ENCODE measurements around the gene HNRNPA3.
A peak's percentile ranks its signal among the peaks of the same experiment; 100 is the strongest.

Gene HNRNPA3

DNA sequence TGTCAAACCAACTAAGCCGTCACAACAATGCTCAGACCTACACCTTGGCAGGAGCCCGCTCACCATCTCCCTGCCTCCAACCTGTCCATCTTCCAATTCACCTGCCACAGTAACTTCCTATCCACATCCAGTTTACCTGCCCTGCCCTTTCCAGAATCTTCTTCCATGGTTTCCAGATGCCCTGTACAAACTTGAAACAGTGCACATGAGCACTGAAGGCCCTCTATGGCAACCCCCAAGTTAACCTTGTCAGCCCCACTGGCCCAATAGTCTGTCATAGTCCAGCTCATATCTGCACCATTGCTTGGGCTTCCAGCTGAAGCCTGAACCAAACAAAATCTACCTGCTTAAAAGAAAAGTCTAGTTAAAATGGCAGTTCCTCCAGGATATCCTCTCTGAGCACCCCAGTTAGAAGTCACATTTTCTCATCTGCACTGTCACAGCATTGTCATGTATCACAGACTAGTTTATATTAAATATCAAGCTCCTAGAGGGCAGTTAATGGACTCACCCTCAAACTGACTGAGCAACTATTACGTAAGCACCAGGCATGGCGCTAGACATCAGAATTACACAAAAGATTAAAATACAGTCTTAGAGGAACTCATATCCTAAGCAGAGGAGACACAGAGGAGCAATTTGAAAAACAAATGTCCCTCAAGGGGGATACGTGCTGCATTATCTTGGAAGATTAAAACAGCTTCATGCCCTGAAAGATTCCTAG lies 40.4 kb downstream of the HNRNPA3 start:
- no peak for DNase-seq
- Mint-ChIP-seq H3K4me1 (peaks cover 42% of the 10 kb centered on the region), H3K4me3 (no peak overlapping the region), H3K36me3 (ENCODE audit: low read depth) (peaks cover 62% of the 10 kb centered on the region), H3K27me3 (ENCODE audit: low read depth, poor library complexity) (no peaks in the 10 kb centered on the region), H3K9me3 (peaks cover 13% of the 10 kb centered on the region), H3K27ac (peak overlapping the region; percentile 91)
- TF ChIP-seq, protein P1, sequence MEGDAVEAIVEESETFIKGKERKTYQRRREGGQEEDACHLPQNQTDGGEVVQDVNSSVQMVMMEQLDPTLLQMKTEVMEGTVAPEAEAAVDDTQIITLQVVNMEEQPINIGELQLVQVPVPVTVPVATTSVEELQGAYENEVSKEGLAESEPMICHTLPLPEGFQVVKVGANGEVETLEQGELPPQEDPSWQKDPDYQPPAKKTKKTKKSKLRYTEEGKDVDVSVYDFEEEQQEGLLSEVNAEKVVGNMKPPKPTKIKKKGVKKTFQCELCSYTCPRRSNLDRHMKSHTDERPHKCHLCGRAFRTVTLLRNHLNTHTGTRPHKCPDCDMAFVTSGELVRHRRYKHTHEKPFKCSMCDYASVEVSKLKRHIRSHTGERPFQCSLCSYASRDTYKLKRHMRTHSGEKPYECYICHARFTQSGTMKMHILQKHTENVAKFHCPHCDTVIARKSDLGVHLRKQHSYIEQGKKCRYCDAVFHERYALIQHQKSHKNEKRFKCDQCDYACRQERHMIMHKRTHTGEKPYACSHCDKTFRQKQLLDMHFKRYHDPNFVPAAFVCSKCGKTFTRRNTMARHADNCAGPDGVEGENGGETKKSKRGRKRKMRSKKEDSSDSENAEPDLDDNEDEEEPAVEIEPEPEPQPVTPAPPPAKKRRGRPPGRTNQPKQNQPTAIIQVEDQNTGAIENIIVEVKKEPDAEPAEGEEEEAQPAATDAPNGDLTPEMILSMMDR (IDR thresholded peaks at IDR 0.05) = no peak

DNA sequence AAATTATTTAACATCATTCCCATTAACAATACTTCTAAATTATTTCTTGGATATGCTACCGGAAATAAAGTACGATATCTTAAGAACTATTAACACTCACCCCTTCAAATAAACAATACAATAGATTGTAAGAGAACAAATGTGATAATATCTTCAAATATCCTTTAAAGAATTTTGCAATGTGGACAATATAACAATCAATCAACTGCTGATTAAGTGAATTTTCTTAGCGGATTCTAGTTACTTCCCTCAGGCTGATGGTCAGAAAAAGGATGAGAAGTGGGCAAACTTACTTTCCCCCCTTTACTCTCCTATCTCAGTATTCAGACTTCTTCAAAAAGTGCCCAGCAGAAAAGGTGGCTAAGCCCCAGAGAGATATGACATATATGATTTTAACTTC lies 41.1 kb downstream of the HNRNPA3 start:
- no peak overlapping the region for H3K4me3 Mint-ChIP-seq
- TF ChIP-seq, protein P1 (IDR thresholded peaks at IDR 0.05) = no peak
- no peak overlapping the region for H3K27ac Mint-ChIP-seq
- no peaks in the 10 kb centered on the region for H3K27me3 Mint-ChIP-seq (ENCODE audit: low read depth, poor library complexity)
- H3K36me3 Mint-ChIP-seq (ENCODE audit: low read depth) = peaks cover 69% of the 10 kb centered on the region
- peaks cover 20% of the 10 kb centered on the region for H3K9me3 Mint-ChIP-seq
- peaks cover 42% of the 10 kb centered on the region for H3K4me1 Mint-ChIP-seq
- DNase-seq = no peak

DNA sequence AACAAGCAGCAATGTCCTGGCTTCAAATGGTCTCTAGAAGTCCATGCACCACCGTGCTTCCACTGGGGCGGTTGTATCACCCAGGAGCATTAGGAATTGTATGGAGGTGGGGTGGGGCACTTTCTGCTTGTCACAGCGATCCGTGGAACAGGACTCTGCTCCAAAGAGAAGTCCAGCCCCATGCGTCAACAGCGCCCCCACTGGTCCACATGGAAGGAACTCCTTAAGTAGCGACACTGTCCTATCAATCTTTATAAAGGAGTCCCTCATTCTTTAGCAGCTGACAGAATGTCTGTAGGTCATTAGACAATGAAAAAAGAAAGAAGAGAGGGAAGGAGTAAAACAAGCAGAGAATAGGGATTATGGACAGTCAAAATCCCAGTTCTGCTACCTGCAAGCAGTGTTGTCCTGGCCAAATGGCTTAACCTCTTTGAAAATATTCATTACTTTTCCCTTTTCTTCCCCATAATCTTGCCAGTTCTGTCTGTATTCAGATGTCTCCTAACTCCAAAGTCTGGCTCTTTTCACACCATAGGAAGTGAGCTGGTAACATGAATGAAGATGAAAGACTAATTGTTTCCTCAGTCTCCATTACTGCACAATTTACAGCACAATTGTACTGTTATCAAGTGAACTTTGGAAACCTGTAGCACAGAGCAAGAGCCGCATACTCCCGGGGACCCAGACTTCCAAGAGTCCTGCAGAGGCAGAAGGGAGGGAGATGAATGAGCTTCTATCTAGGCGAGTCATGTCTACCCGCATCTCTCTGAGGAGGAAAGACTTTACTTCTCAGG lies 42.0 kb downstream of the HNRNPA3 start:
- no peaks in the 10 kb centered on the region for H3K27me3 Mint-ChIP-seq (ENCODE audit: low read depth, poor library complexity)
- no peak overlapping the region for H3K4me3 Mint-ChIP-seq
- H3K27ac Mint-ChIP-seq = no peak overlapping the region
- TF ChIP-seq, protein P1 (IDR thresholded peaks at IDR 0.05) = peak; percentile 54
- H3K36me3 Mint-ChIP-seq (ENCODE audit: low read depth) = peaks cover 75% of the 10 kb centered on the region
- peaks cover 30% of the 10 kb centered on the region for H3K9me3 Mint-ChIP-seq
- peak; percentile 68 for DNase-seq
- peaks cover 42% of the 10 kb centered on the region for H3K4me1 Mint-ChIP-seq

DNA sequence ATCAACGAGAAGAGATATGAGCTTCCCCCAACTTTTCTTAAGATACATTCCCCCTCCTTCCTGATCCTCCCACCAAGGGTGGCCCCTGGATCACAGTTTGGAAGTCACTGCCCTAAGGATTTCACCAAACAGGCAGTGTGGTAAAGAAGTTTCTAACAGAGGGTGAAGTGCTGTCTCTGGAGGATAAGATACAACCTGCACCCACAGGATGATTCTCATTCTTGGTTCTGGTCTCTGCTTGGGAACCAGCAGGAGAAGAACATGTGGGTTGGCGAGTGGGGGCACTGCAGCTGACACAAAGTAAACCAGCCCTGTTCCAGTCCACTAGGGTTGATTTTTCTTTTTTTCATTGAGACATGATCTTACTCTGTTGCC lies 42.6 kb downstream of the HNRNPA3 start:
- TF ChIP-seq, protein P1 (IDR thresholded peaks at IDR 0.05) = no peak
- H3K4me1 Mint-ChIP-seq = peaks cover 44% of the 10 kb centered on the region

DNA sequence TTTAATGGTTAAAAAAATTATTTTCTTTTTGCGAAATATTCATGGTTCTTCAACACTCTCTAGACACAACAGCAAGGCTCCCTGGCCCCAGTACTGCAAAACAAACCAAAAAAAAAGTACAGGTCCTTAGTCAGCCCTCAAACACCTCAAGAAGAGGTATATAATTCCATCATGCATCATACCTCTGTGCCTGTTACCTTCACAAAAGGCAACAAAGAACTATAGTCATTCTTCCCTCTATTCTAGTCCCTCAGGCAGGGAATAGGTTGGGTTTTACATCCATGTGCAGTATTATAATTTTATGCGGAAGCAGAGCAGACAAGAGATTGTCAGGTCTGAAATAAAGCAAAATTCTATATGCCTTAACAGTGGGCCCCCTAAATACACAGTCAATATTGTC lies 43.4 kb downstream of the HNRNPA3 start:
- no peak for DNase-seq
- Mint-ChIP-seq H3K27me3 (ENCODE audit: low read depth, poor library complexity) (no peaks in the 10 kb centered on the region), H3K36me3 (ENCODE audit: low read depth) (peaks cover 85% of the 10 kb centered on the region), H3K9me3 (peaks cover 38% of the 10 kb centered on the region), H3K4me1 (peaks cover 50% of the 10 kb centered on the region), H3K27ac (no peak overlapping the region), H3K4me3 (no peak overlapping the region)
- TF ChIP-seq, protein P1 (IDR thresholded peaks at IDR 0.05) = no peak

More for the DNA sequence above, 42.6 kb downstream of the HNRNPA3 start:
- DNase-seq = no peak
- H3K36me3 Mint-ChIP-seq (ENCODE audit: low read depth) = peaks cover 81% of the 10 kb centered on the region
- H3K9me3 Mint-ChIP-seq = peaks cover 33% of the 10 kb centered on the region
- H3K4me3 Mint-ChIP-seq = no peak overlapping the region
- H3K27me3 Mint-ChIP-seq (ENCODE audit: low read depth, poor library complexity) = no peaks in the 10 kb centered on the region
- no peak overlapping the region for H3K27ac Mint-ChIP-seq

Measured in nephron progenitor cell (in vitro differentiated cells).